ENCODE measurements around the gene RPL6. TPM values are rescaled to one million over a fixed set of nuclear protein-coding genes. Genes with fewer than 3 reads are reported as not detected.
A peak's percentile ranks its signal among the peaks of the same experiment; 100 is the strongest.

RPL6 gene
- total and polyA plus RNA-seq, 9 of the 15 experiments (the other 6 are each of a cell fraction or from before 2014, with no cell fraction given), result 1,519 to 3,103 (median 2,396) TPM

- TF ChIP-seq NCOA6 (IDR thresholded peaks at IDR 0.05) (no peak), PURB (CRISPR knock-in tag; IDR thresholded peaks at IDR 0.05; ENCODE audit: low read depth) (no peak), HMBOX1 (IDR thresholded peaks at IDR 0.05) (no peak), SETDB1 (IDR thresholded peaks at IDR 0.05; ENCODE audit: low read length) (no peak), ZBTB34 (CRISPR knock-in tag; IDR thresholded peaks at IDR 0.05) (no peak), TAF15 (IDR thresholded peaks at IDR 0.05; ENCODE audit: low read depth, low read length) (no peak), E2F6 (IDR thresholded peaks at IDR 0.05; ENCODE audit: borderline replicate concordance in 1 of 2, extremely low read depth in 1 of 2, insufficient read depth in 1 of 2, insufficient read length in 1 of 2, low read depth in 1 of 2, low read length in 1 of 2, poor library complexity in 1 of 2, severe bottlenecking in 1 of 2) (no peak), NFIC (IDR thresholded peaks at IDR 0.05) (peak; percentile 69), SMARCA4 (IDR thresholded peaks at IDR 0.05) (no peak), E2F8 (IDR thresholded peaks at IDR 0.05; ENCODE audit: low read depth, partially characterized antibody) (peak; percentile 82), HMG20B (CRISPR knock-in tag; IDR thresholded peaks at IDR 0.05) (no peak), L3MBTL2 (IDR thresholded peaks at IDR 0.05) (peak; percentile 79), XRCC4 (IDR thresholded peaks at IDR 0.05; ENCODE audit: extremely low read depth, insufficient read depth, insufficient read length) (no peak), GTF2A2 (tag; IDR thresholded peaks at IDR 0.05) (peak; percentile 87), MNT (conservative IDR thresholded peaks at IDR 0.05) (peak; percentile 72 to 77; a peak in 2 of 4 replicates), RBM14 (IDR thresholded peaks at IDR 0.05; ENCODE audit: borderline replicate concordance, insufficient read depth, low read depth, low read length) (no peak), PHB2 (IDR thresholded peaks at IDR 0.05; ENCODE audit: low read depth) (0 out of 2 replicates have a peak, but pooled peaks have one; percentile 8), MAFF (IDR thresholded peaks at IDR 0.05; ENCODE audit: low read length) (no peak), ZNF431 (CRISPR knock-in tag; IDR thresholded peaks at IDR 0.05) (no peak)
Measured at GRCh38 chr12:112409064-112409905, at the start of gene RPL6 (continued).

Data from K562 (cell line).